ENCODE measurements around the gene OTULIN. TPM values are rescaled to one million over a fixed set of nuclear protein-coding genes. Genes with fewer than 3 reads are reported as not detected.

The OTULIN gene
- total and polyA plus RNA-seq, 7 donors = 2.3 to 20.4 (median 12.4) TPM

GRCh38 chr5:14660833-14661232, 3.7 kb upstream of the OTULIN start:
- intact Hi-C loops (cut with DNase I) = no loop called here
- 73 to 84% (median 75%) methylated on average over 2 of the region's 2 CpGs for WGBS, 3 donors
- no peak for DNase-seq

GRCh38 chr5:14662721-14663260, 1.7 kb upstream of the OTULIN start:
- no peaks in the 10 kb centered on the region for H3K9me3 ChIP-seq
- ATAC-seq (no peak), DNase-seq (no peak)
- peaks cover 25% of the 10 kb centered on the region for H3K4me1 ChIP-seq
- TF ChIP-seq CTCF (IDR thresholded peaks at IDR 0.05) = no peak
- no peak overlapping the region for H3K27ac ChIP-seq
- intact Hi-C loops (cut with DNase I) = no loop called here
- H3K4me3 ChIP-seq = no peak overlapping the region
- WGBS, 3 donors = 95 to 98% (median 96%) methylated on average over 7 of the region's 7 CpGs
- no peaks in the 10 kb centered on the region for H3K36me3 ChIP-seq (ENCODE audit: insufficient read depth in 1 of 2, low read depth in 1 of 2)
- H3K27me3 ChIP-seq (ENCODE audit: insufficient read depth in 3 of 3, low read length in 2 of 3) = no peaks in the 10 kb centered on the region

More at GRCh38 chr5:14660833-14661232, 3.7 kb upstream of the OTULIN start:
- no peaks in the 10 kb centered on the region for H3K9me3 ChIP-seq
- no peak for ATAC-seq
- TF ChIP-seq CTCF (IDR thresholded peaks at IDR 0.05) = no peak
- peaks cover 5% of the 10 kb centered on the region for H3K4me1 ChIP-seq
- H3K36me3 ChIP-seq (ENCODE audit: insufficient read depth in 1 of 2, low read depth in 1 of 2) = no peaks in the 10 kb centered on the region
- no peak overlapping the region for H3K27ac ChIP-seq
- no peak overlapping the region for H3K4me3 ChIP-seq
- no peaks in the 10 kb centered on the region for H3K27me3 ChIP-seq (ENCODE audit: insufficient read depth in 3 of 3, low read length in 2 of 3)

GRCh38 chr5:14663734-14664269, 716 bp upstream of the OTULIN start:
- 2 to 3% (median 2%) methylated on average over 24 of the region's 24 CpGs for whole genome bisulfite sequencing, 3 donors
- intact Hi-C loops (cut with DNase I) = no loop called here
- peak in 3 of 4 donors; percentile 15 to 37 (median 31) for ATAC-seq
- Histone ChIP-seq H3K9me3 (no peaks in the 10 kb centered on the region), H3K27ac (peak overlapping the region; percentile 94), H3K36me3 (ENCODE audit: insufficient read depth in 1 of 2, low read depth in 1 of 2) (no peaks in the 10 kb centered on the region), H3K4me1 (peaks cover 25% of the 10 kb centered on the region), H3K4me3 (peak overlapping the region; percentile 85), H3K27me3 (ENCODE audit: insufficient read depth in 3 of 3, low read length in 2 of 3) (no peaks in the 10 kb centered on the region)
- TF ChIP-seq CTCF (IDR thresholded peaks at IDR 0.05) = no peak
- DNase-seq = peak in 1 of 2 donors; percentile 49

- no peak for TF ChIP-seq CTCF (IDR thresholded peaks at IDR 0.05)
- Histone ChIP-seq H3K27ac (peak overlapping the region; percentile 94), H3K4me3 (peak overlapping the region; percentile 85), H3K36me3 (ENCODE audit: insufficient read depth in 1 of 2, low read depth in 1 of 2) (no peaks in the 10 kb centered on the region), H3K4me1 (peaks cover 25% of the 10 kb centered on the region), H3K9me3 (no peaks in the 10 kb centered on the region), H3K27me3 (ENCODE audit: insufficient read depth in 3 of 3, low read length in 2 of 3) (no peaks in the 10 kb centered on the region)
- intact Hi-C loops (cut with DNase I) = no loop called here
- DNase-seq = peak in 1 of 2 donors; percentile 46
- WGBS, 3 donors = 2 to 3% (median 2%) methylated on average over 21 of the region's 21 CpGs
- no peak for ATAC-seq
These were observed 744 bp downstream of the OTULIN start for GRCh38 chr5:14665101-14665822.

Measured in psoas muscle (tissue), 8 donors.